HepG2 (cell line): ENCODE measurements around the gene C18orf63. TPM values are rescaled to one million over a fixed set of nuclear protein-coding genes. Genes with fewer than 3 reads are reported as not detected.

Experiments used
- BCL6 ChIP-seq: IDR thresholded peaks from 2 replicates; pipeline ENCODE4 v1.6.1; 2016; ENCODE audit warnings: missing genetic modification reagents, missing compliant biosample characterization
- BCLAF1 ChIP-seq: fragments of 450-650 bp; IDR thresholded peaks from 2 replicates; pipeline ENCODE4 v1.6.1; 2017; ENCODE audit warnings: mild to moderate bottlenecking
- ELF1 ChIP-seq: sonication (generic); formaldehyde crosslinking; IDR thresholded peaks from 2 replicates; pipeline ENCODE4 v1.4.0; 2020; ENCODE audit warnings: missing genetic modification reagents
- FOXK1 ChIP-seq: sonication (generic); formaldehyde crosslinking; IDR thresholded peaks from 2 replicates; pipeline ENCODE4 v1.4.0; 2020; ENCODE audit warnings: low read depth, missing genetic modification reagents, borderline replicate concordance
- IRF2 ChIP-seq: IDR thresholded peaks from 2 replicates; pipeline ENCODE4 v1.6.1; 2018; ENCODE audit warnings: missing genetic modification reagents, missing compliant biosample characterization
- KDM4B ChIP-seq: sonication (generic); formaldehyde crosslinking; IDR thresholded peaks from 2 replicates; pipeline ENCODE4 v1.4.0; 2020; ENCODE audit warnings: missing genetic modification reagents
- KLF12 ChIP-seq: sonication (generic); formaldehyde crosslinking; IDR thresholded peaks from 2 replicates; pipeline ENCODE4 v1.4.0; 2020; ENCODE audit warnings: missing genetic modification reagents, borderline replicate concordance
- KLF13 ChIP-seq: sonication (generic); formaldehyde crosslinking; IDR thresholded peaks from 2 replicates; pipeline ENCODE4 v1.4.0; 2020; ENCODE audit warnings: mild to moderate bottlenecking, missing genetic modification reagents
- KLF15 ChIP-seq: sonication (generic); formaldehyde crosslinking; IDR thresholded peaks from 2 replicates; pipeline ENCODE4 v1.8.1; 2023; ENCODE audit warnings: borderline replicate concordance, mild to moderate bottlenecking, inconsistent platforms, missing genetic modification reagents, mixed read lengths
- MED1 ChIP-seq: sonication (generic); formaldehyde crosslinking; IDR thresholded peaks from 2 replicates; pipeline ENCODE4 v1.4.0; 2020; ENCODE audit warnings: missing genetic modification reagents
- MED8 ChIP-seq: sonication (generic); formaldehyde crosslinking; IDR thresholded peaks from 2 replicates; pipeline ENCODE4 v1.8.1; 2023; ENCODE audit warnings: mild to moderate bottlenecking, missing genetic modification reagents; ENCODE audit not compliant: insufficient replicate concordance
- MLLT10 ChIP-seq: sonication (generic); formaldehyde crosslinking; IDR thresholded peaks from 2 replicates; pipeline ENCODE4 v1.4.0; 2020; ENCODE audit warnings: missing genetic modification reagents
- MTERF4 ChIP-seq: sonication (generic); formaldehyde crosslinking; IDR thresholded peaks from 2 replicates; pipeline ENCODE4 v1.8.0; 2023; ENCODE audit warnings: mild to moderate bottlenecking, missing genetic modification reagents
- NFIC ChIP-seq: IDR thresholded peaks from 2 replicates; pipeline ENCODE4 v1.6.1; 2012; ENCODE audit warnings: mild to moderate bottlenecking, low read length, inconsistent platforms
- NR3C1 ChIP-seq: sonication (generic); formaldehyde crosslinking; IDR thresholded peaks from 2 replicates; pipeline ENCODE4 v1.4.0; 2020; ENCODE audit warnings: missing genetic modification reagents
- PCBP1 ChIP-seq: fragments of 200-400 bp; formaldehyde crosslinking; IDR thresholded peaks from 2 replicates; pipeline ENCODE4 v1.6.1; 2017; ENCODE audit warnings: mild to moderate bottlenecking, low read depth, low read length, borderline replicate concordance
- PHF8 ChIP-seq: sonication (generic); formaldehyde crosslinking; IDR thresholded peaks from 2 replicates; pipeline ENCODE4 v1.5.0; 2020; ENCODE audit warnings: missing genetic modification reagents
- SNAPC5 ChIP-seq: sonication (generic); formaldehyde crosslinking; IDR thresholded peaks from 2 replicates; pipeline ENCODE4 v1.8.1; 2023; ENCODE audit warnings: mild to moderate bottlenecking, missing genetic modification reagents, borderline replicate concordance
- ZHX1 ChIP-seq: sonication (generic); formaldehyde crosslinking; IDR thresholded peaks from 2 replicates; pipeline ENCODE4 v1.8.1; 2022; ENCODE audit warnings: low read depth, mild to moderate bottlenecking, missing genetic modification reagents
- ZNF138 ChIP-seq: sonication (generic); formaldehyde crosslinking; IDR thresholded peaks from 2 replicates; pipeline ENCODE4 v1.5.0; 2020; ENCODE audit warnings: mild to moderate bottlenecking, low read depth, missing genetic modification reagents
- ZNF225 ChIP-seq: sonication (generic); formaldehyde crosslinking; IDR thresholded peaks from 2 replicates; pipeline ENCODE4 v1.4.0; 2020; ENCODE audit warnings: mild to moderate bottlenecking, missing genetic modification reagents
- ZNF296 ChIP-seq: sonication (generic); formaldehyde crosslinking; conservative IDR thresholded peaks from 2 replicates; pipeline ENCODE4 v1.5.0; 2020; ENCODE audit warnings: mild to moderate bottlenecking, missing genetic modification reagents
- ZNF776 ChIP-seq: sonication (generic); formaldehyde crosslinking; IDR thresholded peaks from 2 replicates; pipeline ENCODE4 v1.4.0; 2020; ENCODE audit warnings: mild to moderate bottlenecking, missing genetic modification reagents
- ZSCAN9 ChIP-seq: IDR thresholded peaks from 2 replicates; pipeline ENCODE4 v1.6.1; 2016; ENCODE audit warnings: borderline replicate concordance
- ZZZ3 ChIP-seq: sonication (generic); formaldehyde crosslinking; IDR thresholded peaks from 2 replicates; pipeline ENCODE4 v1.4.0; 2020; ENCODE audit warnings: missing genetic modification reagents, mild to moderate bottlenecking, borderline replicate concordance
- polyA plus RNA-seq, 8 experiments: library from polyadenylated mRNA; depleted of rRNA in 3 of 8; stranded (reverse) in 7 of 8; unstranded in 1 of 8; fragments of >200 nt; fragmentation: Illumina TruSeq in 4 of 8; extraction: Trizol in 4 of 8; gene quantifications; 2 replicates each; pipeline versions ENCODE4 v1.2.1 to v1.2.3, GENCODE V29; 2011 to 2016; ENCODE audit warnings: low read depth in 4 of 8, missing spikeins in 1 of 8, mixed read lengths in 1 of 8; ENCODE audit not compliant: insufficient read depth in 1 of 8
- total RNA-seq, 5 experiments: library from RNA; depleted of rRNA; stranded (reverse); fragments of >200 nt; fragmentation: Illumina TruSeq; extraction: Trizol; gene quantifications; 2 replicates each; pipeline ENCODE4 v1.2.3, GENCODE V29; 2016; ENCODE audit warnings: low read depth in 1 of 5

C18orf63 gene
- total and polyA plus RNA-seq, 2 of the 13 experiments (the other 11 are each of a cell fraction or from before 2014, with no cell fraction given), result 0.01 TPM; not detected in 1

- TF ChIP-seq KDM4B (0 out of 2 replicates have a peak, but pooled peaks have one; percentile 34), IRF2 (CRISPR knock-in tag) (peak; percentile 74), ZNF225 (no peak), ZNF138 (CRISPR knock-in tag) (no peak), PCBP1 (no peak), PHF8 (no peak), ZNF296 (no peak), ELF1 (CRISPR knock-in tag) (no peak), KLF12 (CRISPR knock-in tag) (no peak), NFIC (peak; percentile 67; the same call in 1 of the 2 replicates), ZHX1 (CRISPR knock-in tag) (no peak), SNAPC5 (CRISPR knock-in tag) (no peak), ZZZ3 (CRISPR knock-in tag) (no peak), KLF13 (CRISPR knock-in tag) (no peak), ZSCAN9 (no peak), MLLT10 (CRISPR knock-in tag) (no peak), NR3C1 (no peak), KLF15 (CRISPR knock-in tag) (no peak), ZNF776 (CRISPR knock-in tag) (no peak), MED1 (CRISPR knock-in tag) (peak; percentile 78), BCLAF1 (no peak), FOXK1 (CRISPR knock-in tag) (0 out of 2 replicates have a peak, but pooled peaks have one; percentile 36), MED8 (CRISPR knock-in tag) (no peak), MTERF4 (CRISPR knock-in tag) (no peak), BCL6 (CRISPR knock-in tag) (peak; percentile 96)
These were observed 875 bp downstream of the C18orf63 start (continued) for GRCh38 chr18:74316257-74317170.
